WTC11 (cell line): Measurements from ENCODE around the gene FGF22. TPM values are rescaled to one million over a fixed set of nuclear protein-coding genes. Genes with fewer than 3 reads are reported as not detected.
"Not testable (repeated sequence)": the region's sequence is repeated elsewhere in the genome, so short reads cannot be mapped to it uniquely, and the experiment has no call there.

Source experiments
- ATAC-seq: fragments of 200-7000 bp; cut with Tn5 transposase; 2 replicates; pipeline ENCODE4 v1.10.0; 2021; ENCODE audit warnings: mild to moderate bottlenecking, moderate library complexity
- CTCF ChIA-PET: fragments of 300-600 bp; sonication (Branson Sonifier 250); formaldehyde crosslinking; loops from one replicate; lab custom pipeline; 2021; ENCODE audit warnings: antibody characterized with exemption; lab: Charles Lee
- POLR2A ChIA-PET: fragments of 350-600 bp; sonication (Branson Sonifier 250); formaldehyde crosslinking; loops from one replicate; lab custom pipeline; 2021; ENCODE audit warnings: antibody characterized with exemption; lab: Charles Lee
- DNase-seq: peaks from one replicate; pipeline ENCODE4 v3.0.0; 2021; ENCODE audit warnings: low spot score
- H3K27ac Mint-ChIP-seq: 2 replicates; pipeline ENCODE4 v1.8.0; 2021; ENCODE audit warnings: mixed read lengths
- H3K27me3 Mint-ChIP-seq: 2 replicates; pipeline ENCODE4 v1.8.0; 2021; ENCODE audit warnings: low read depth, mild to moderate bottlenecking, moderate library complexity, mixed read lengths
- H3K36me3 Mint-ChIP-seq: 2 replicates; pipeline ENCODE4 v1.8.0; 2021; ENCODE audit warnings: mixed read lengths
- H3K4me1 Mint-ChIP-seq: 2 replicates; pipeline ENCODE4 v1.8.0; 2022; ENCODE audit warnings: mixed read lengths
- H3K4me3 Mint-ChIP-seq: 2 replicates; pipeline ENCODE4 v1.8.0; 2021; ENCODE audit warnings: mild to moderate bottlenecking, moderate library complexity, mixed read lengths
- H3K9me3 Mint-ChIP-seq: 2 replicates; pipeline ENCODE4 v1.8.0; 2021; ENCODE audit warnings: mixed read lengths
- ATF1 ChIP-seq: sonication (generic); formaldehyde crosslinking; IDR thresholded peaks from 2 replicates; pipeline ENCODE4 v1.8.1; 2023; ENCODE audit warnings: mild to moderate bottlenecking, moderate library complexity, missing genetic modification reagents
- E2F1 ChIP-seq: sonication (generic); formaldehyde crosslinking; IDR thresholded peaks from 2 replicates; pipeline ENCODE4 v1.8.0; 2022; ENCODE audit warnings: mild to moderate bottlenecking, missing genetic modification reagents
- ELF4 ChIP-seq: sonication (generic); formaldehyde crosslinking; IDR thresholded peaks from 2 replicates; pipeline ENCODE4 v1.8.1; 2022; ENCODE audit warnings: low read depth, mild to moderate bottlenecking, moderate library complexity, missing genetic modification reagents
- ESRRA ChIP-seq: sonication (generic); formaldehyde crosslinking; IDR thresholded peaks from 2 replicates; pipeline ENCODE4 v1.8.1; 2022; ENCODE audit warnings: mild to moderate bottlenecking, missing genetic modification reagents, borderline replicate concordance
- FOXK1 ChIP-seq: sonication (generic); formaldehyde crosslinking; IDR thresholded peaks from 2 replicates; pipeline ENCODE4 v1.8.0; 2022; ENCODE audit warnings: mild to moderate bottlenecking, moderate library complexity, missing genetic modification reagents
- GTF2I ChIP-seq: fragments of 250-450 bp; sonication (Bioruptor Pico); conservative IDR thresholded peaks from 2 replicates; pipeline ENCODE4 v1.4.0; 2021; ENCODE audit warnings: mild to moderate bottlenecking
- JAZF1 ChIP-seq: fragments of 250-450 bp; sonication (Bioruptor Pico); IDR thresholded peaks from 2 replicates; pipeline ENCODE4 v1.9.0; 2021; ENCODE audit warnings: moderate library complexity, mild to moderate bottlenecking, inconsistent platforms
- NR2C2 ChIP-seq: sonication (generic); formaldehyde crosslinking; IDR thresholded peaks from 2 replicates; pipeline ENCODE4 v1.8.0; 2022; ENCODE audit warnings: mild to moderate bottlenecking, missing genetic modification reagents
- RORB ChIP-seq: fragments of 250-450 bp; sonication (Bioruptor Pico); IDR thresholded peaks from 2 replicates; pipeline ENCODE4 v1.9.0; 2021; ENCODE audit warnings: mild to moderate bottlenecking
- SP1 ChIP-seq: sonication (generic); formaldehyde crosslinking; conservative IDR thresholded peaks from 2 replicates; pipeline ENCODE4 v1.8.1; 2022; ENCODE audit warnings: missing genetic modification reagents
- TP53 ChIP-seq: sonication (generic); formaldehyde crosslinking; IDR thresholded peaks from 2 replicates; pipeline ENCODE4 v1.8.1; 2023; ENCODE audit warnings: mild to moderate bottlenecking, missing genetic modification reagents
- USF1 ChIP-seq: sonication (generic); formaldehyde crosslinking; IDR thresholded peaks from 2 replicates; pipeline ENCODE4 v1.8.0; 2022; ENCODE audit warnings: mild to moderate bottlenecking, missing genetic modification reagents
- ZBTB43 ChIP-seq: sonication (generic); formaldehyde crosslinking; IDR thresholded peaks from 2 replicates; pipeline ENCODE4 v1.8.1; 2023; ENCODE audit warnings: mild to moderate bottlenecking, missing genetic modification reagents
- ZNF416 ChIP-seq: fragments of 250-450 bp; sonication (Bioruptor Pico); IDR thresholded peaks from 2 replicates; pipeline ENCODE4 v1.9.0; 2021; ENCODE audit warnings: mild to moderate bottlenecking, inconsistent platforms
- total RNA-seq: library from RNA; stranded (reverse); gene quantifications from 3 replicates; pipeline ENCODE4 v1.2.3, GENCODE V29; 2021
- TF ChIP-seq, protein P1 (sequence below): sonication (generic); formaldehyde crosslinking; IDR thresholded peaks from 2 replicates; pipeline ENCODE4 v1.8.1; 2022; ENCODE audit warnings: missing genetic modification reagents, borderline replicate concordance
- TF ChIP-seq, protein P2 (sequence below): sonication (generic); formaldehyde crosslinking; IDR thresholded peaks from 2 replicates; pipeline ENCODE4 v1.8.1; 2023; ENCODE audit warnings: mild to moderate bottlenecking, moderate library complexity, missing genetic modification reagents
- TF ChIP-seq, protein P3 (sequence below): sonication (generic); formaldehyde crosslinking; IDR thresholded peaks from 2 replicates; pipeline ENCODE4 v1.8.0; 2023; ENCODE audit warnings: mild to moderate bottlenecking, missing genetic modification reagents
- TF ChIP-seq, protein P4 (sequence below): sonication (generic); formaldehyde crosslinking; IDR thresholded peaks from 2 replicates; pipeline ENCODE4 v1.8.1; 2022; ENCODE audit warnings: mild to moderate bottlenecking, missing genetic modification reagents, moderate library complexity, borderline replicate concordance
- TF ChIP-seq, protein P5 (sequence below): fragments of 250-450 bp; sonication (Bioruptor Pico); IDR thresholded peaks from 2 replicates; pipeline ENCODE4 v1.8.0; 2021; ENCODE audit warnings: mild to moderate bottlenecking
- TF ChIP-seq, protein P6 (sequence below): sonication (generic); formaldehyde crosslinking; IDR thresholded peaks from 2 replicates; pipeline ENCODE4 v1.8.1; 2022; ENCODE audit warnings: mild to moderate bottlenecking, moderate library complexity, missing genetic modification reagents

Gene FGF22
- total RNA-seq, 1 experiment from 2014 or later: 1.6 TPM

DNA sequence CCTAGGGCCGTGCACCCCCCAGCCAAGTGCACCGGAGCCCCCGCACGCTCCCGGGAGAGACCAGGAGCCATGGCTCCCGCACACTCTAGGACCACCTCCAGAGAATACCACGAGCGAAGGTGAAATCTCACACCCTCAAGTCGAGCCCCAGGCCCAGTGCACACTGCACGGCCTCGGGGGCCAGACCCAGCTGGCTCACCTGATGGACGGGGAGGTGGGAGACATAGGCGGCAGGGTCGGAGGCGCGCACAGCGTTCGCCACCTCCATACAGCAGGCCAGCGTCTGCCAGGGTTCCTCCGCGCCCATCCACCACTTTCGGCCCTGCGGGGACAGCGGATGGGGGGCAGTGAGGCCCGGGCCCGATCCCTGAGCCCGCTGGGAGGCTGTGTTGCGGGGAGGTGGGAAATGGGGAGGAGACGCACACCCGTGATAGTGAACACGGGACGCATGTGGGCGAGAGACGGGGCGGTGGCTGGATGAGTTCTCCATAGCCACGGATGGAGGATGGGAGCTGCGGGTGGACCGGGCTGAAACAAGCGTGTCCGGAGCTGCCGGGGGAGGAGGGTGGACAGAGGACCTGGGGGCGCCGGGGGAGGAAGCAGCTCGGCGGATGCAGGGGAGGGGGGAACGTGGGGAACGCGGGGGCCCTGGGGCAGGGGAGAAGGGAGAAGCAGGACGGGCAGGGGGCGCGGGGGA lies 19.4 kb upstream of the FGF22 start (continued):
- TF ChIP-seq ELF4 (CRISPR knock-in tag): no peak
- no peak for TF ChIP-seq USF1
- TF ChIP-seq ESRRA (CRISPR knock-in tag): no peak
- no peak for TF ChIP-seq GTF2I (CRISPR knock-in tag)
- TF ChIP-seq, protein P1, sequence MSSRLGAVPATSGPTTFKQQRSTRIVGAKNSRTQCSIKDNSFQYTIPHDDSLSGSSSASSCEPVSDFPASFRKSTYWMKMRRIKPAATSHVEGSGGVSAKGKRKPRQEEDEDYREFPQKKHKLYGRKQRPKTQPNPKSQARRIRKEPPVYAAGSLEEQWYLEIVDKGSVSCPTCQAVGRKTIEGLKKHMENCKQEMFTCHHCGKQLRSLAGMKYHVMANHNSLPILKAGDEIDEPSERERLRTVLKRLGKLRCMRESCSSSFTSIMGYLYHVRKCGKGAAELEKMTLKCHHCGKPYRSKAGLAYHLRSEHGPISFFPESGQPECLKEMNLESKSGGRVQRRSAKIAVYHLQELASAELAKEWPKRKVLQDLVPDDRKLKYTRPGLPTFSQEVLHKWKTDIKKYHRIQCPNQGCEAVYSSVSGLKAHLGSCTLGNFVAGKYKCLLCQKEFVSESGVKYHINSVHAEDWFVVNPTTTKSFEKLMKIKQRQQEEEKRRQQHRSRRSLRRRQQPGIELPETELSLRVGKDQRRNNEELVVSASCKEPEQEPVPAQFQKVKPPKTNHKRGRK (CRISPR knock-in tag): no peak
- TF ChIP-seq TP53: no peak

GRCh38 chr19:621191-621590 lies 18.5 kb upstream of the FGF22 start:
- H3K4me3 Mint-ChIP-seq, CTCF ChIA-PET, H3K27ac Mint-ChIP-seq, H3K9me3 Mint-ChIP-seq, H3K4me1 Mint-ChIP-seq, H3K27me3 Mint-ChIP-seq, POLR2A ChIA-PET, ATAC-seq, DNase-seq: not testable (repeated sequence)
- peaks cover 21% of the 10 kb centered on the region for H3K36me3 Mint-ChIP-seq

DNA sequence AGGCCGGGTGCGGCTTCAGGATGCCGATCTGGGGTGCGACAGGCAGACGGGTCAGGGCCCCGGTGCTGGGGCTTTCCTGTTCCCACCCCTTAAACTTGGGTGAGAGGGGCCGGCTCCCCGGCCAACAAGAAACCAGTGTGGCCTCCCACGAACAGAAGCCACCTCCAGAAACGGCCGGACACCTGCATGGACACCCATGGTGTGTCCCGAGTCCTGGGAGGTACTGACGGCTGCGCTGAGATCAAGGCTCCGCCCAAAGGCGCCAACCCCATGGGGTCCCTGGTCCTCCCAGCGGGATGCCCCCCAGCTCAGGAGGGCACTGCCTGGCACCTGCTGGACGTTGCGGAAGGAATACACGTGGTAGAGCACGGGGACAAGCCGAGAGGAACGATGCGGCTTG lies 17.9 kb upstream of the FGF22 start:
- Mint-ChIP-seq H3K27me3 (no peaks in the 10 kb centered on the region), H3K4me1 (no peaks in the 10 kb centered on the region; the same call in 1 of the 2 replicates), H3K9me3 (no peaks in the 10 kb centered on the region), H3K27ac (no peak overlapping the region), H3K36me3 (peaks cover 22% of the 10 kb centered on the region), H3K4me3 (no peak overlapping the region)
- CTCF ChIA-PET: no interaction called here
- DNase-seq (no peak), ATAC-seq (no peak)
- POLR2A ChIA-PET: no interaction called here
- TF ChIP-seq, protein P2, sequence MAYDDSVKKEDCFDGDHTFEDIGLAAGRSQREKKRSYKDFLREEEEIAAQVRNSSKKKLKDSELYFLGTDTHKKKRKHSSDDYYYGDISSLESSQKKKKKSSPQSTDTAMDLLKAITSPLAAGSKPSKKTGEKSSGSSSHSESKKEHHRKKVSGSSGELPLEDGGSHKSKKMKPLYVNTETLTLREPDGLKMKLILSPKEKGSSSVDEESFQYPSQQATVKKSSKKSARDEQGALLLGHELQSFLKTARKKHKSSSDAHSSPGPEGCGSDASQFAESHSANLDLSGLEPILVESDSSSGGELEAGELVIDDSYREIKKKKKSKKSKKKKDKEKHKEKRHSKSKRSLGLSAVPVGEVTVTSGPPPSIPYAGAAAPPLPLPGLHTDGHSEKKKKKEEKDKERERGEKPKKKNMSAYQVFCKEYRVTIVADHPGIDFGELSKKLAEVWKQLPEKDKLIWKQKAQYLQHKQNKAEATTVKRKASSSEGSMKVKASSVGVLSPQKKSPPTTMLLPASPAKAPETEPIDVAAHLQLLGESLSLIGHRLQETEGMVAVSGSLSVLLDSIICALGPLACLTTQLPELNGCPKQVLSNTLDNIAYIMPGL (CRISPR knock-in tag): no peak
- TF ChIP-seq NR2C2 (no peak), RORB (no peak), E2F1 (CRISPR knock-in tag) (no peak), JAZF1 (CRISPR knock-in tag) (no peak), FOXK1 (CRISPR knock-in tag) (no peak), ZNF416 (CRISPR knock-in tag) (no peak), ELF4 (CRISPR knock-in tag) (no peak), ATF1 (CRISPR knock-in tag) (no peak), ZBTB43 (CRISPR knock-in tag) (no peak), SP1 (CRISPR knock-in tag) (no peak)
- TF ChIP-seq, protein P3, sequence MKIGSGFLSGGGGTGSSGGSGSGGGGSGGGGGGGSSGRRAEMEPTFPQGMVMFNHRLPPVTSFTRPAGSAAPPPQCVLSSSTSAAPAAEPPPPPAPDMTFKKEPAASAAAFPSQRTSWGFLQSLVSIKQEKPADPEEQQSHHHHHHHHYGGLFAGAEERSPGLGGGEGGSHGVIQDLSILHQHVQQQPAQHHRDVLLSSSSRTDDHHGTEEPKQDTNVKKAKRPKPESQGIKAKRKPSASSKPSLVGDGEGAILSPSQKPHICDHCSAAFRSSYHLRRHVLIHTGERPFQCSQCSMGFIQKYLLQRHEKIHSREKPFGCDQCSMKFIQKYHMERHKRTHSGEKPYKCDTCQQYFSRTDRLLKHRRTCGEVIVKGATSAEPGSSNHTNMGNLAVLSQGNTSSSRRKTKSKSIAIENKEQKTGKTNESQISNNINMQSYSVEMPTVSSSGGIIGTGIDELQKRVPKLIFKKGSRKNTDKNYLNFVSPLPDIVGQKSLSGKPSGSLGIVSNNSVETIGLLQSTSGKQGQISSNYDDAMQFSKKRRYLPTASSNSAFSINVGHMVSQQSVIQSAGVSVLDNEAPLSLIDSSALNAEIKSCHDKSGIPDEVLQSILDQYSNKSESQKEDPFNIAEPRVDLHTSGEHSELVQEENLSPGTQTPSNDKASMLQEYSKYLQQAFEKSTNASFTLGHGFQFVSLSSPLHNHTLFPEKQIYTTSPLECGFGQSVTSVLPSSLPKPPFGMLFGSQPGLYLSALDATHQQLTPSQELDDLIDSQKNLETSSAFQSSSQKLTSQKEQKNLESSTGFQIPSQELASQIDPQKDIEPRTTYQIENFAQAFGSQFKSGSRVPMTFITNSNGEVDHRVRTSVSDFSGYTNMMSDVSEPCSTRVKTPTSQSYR (CRISPR knock-in tag): no peak
- TF ChIP-seq, protein P4, sequence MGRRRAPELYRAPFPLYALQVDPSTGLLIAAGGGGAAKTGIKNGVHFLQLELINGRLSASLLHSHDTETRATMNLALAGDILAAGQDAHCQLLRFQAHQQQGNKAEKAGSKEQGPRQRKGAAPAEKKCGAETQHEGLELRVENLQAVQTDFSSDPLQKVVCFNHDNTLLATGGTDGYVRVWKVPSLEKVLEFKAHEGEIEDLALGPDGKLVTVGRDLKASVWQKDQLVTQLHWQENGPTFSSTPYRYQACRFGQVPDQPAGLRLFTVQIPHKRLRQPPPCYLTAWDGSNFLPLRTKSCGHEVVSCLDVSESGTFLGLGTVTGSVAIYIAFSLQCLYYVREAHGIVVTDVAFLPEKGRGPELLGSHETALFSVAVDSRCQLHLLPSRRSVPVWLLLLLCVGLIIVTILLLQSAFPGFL (CRISPR knock-in tag): no peak
- TF ChIP-seq, protein P5, sequence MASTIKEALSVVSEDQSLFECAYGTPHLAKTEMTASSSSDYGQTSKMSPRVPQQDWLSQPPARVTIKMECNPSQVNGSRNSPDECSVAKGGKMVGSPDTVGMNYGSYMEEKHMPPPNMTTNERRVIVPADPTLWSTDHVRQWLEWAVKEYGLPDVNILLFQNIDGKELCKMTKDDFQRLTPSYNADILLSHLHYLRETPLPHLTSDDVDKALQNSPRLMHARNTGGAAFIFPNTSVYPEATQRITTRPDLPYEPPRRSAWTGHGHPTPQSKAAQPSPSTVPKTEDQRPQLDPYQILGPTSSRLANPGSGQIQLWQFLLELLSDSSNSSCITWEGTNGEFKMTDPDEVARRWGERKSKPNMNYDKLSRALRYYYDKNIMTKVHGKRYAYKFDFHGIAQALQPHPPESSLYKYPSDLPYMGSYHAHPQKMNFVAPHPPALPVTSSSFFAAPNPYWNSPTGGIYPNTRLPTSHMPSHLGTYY (CRISPR knock-in tag): no peak
- TF ChIP-seq, protein P6, sequence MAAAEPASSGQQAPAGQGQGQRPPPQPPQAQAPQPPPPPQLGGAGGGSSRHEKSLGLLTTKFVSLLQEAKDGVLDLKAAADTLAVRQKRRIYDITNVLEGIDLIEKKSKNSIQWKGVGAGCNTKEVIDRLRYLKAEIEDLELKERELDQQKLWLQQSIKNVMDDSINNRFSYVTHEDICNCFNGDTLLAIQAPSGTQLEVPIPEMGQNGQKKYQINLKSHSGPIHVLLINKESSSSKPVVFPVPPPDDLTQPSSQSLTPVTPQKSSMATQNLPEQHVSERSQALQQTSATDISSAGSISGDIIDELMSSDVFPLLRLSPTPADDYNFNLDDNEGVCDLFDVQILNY: no peak
